PC-9 (cell line): Measurements from ENCODE around the gene ADAMTSL5.

ENCODE experiments used
- CTCF ChIP-seq: fragments of 200-600 bp; sonication (generic); conservative IDR thresholded peaks from 2 replicates; pipeline ENCODE4 v1.6.1; 2017; ENCODE audit warnings: mixed run types, antibody characterized with exemption, mild to moderate bottlenecking, moderate library complexity
- EZH2 ChIP-seq: fragments of 200-600 bp; sonication (generic); IDR thresholded peaks from 2 replicates; pipeline ENCODE4 v1.8.0; 2017; ENCODE audit warnings: antibody characterized with exemption, low read depth

DNA sequence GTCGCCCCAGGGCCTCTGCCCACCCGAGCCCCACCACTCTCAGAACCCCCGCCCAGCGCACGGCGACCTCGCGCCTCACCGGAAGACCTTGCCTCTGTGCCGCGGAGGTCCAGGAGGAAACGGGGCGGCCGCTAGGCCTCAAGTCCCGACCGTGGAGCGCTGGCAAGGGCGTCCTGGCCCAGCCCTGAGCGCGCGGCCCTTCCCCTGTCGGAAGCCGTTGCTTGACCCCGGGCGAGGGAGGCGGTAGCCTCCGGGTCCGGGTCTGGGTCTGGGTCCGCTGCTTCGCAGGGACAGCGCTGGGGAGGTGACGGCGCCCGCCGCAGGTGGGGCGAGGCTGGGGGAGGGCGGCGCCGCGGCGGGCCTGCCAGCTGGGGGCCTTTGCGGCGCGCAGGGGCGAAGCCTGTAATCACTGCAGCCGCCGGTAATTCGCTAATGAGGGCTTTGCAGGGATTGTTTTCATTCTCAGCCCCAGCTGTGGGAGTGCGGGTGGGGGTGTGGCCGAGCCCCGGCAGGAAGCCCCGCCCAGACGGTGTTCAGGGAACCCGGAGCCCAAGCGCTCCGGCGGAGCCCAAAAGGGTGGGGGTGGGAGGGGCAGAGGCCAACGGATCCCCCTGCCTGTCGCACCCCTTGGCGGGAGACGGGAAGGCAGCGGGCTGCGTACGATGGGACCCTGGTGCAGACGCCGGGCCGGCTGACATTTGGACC lies 42.4 kb downstream of the ADAMTSL5 start:
- TF ChIP-seq CTCF (no peak), EZH2 (no peak)
